Choroid plexus epithelial cell (primary cell): ENCODE results near the gene CENPC.
A peak's percentile ranks its signal among the peaks of the same experiment; 100 is the strongest.
"Not testable (repeated sequence)": the region's sequence is repeated elsewhere in the genome, so short reads cannot be mapped to it uniquely, and the experiment has no call there.

ENCODE experiments used
- DNase-seq: peaks from one replicate; pipeline ENCODE4 v3.0.0-alpha.2; 2010; ENCODE audit warnings: low read depth
- H3K4me3 ChIP-seq: 2 replicates; pipeline ENCODE4 v1.5.1; 2011; ENCODE audit warnings: low read depth, mild to moderate bottlenecking, control low read depth, low read length, moderate library complexity
- CTCF ChIP-seq: conservative IDR thresholded peaks from 2 replicates; pipeline ENCODE4 v1.5.1; 2011; ENCODE audit warnings: low read depth, mild to moderate bottlenecking, control low read depth, inconsistent platforms, low read length, moderate library complexity

The CENPC gene

GRCh38 chr4:67568820-67569219, 23.5 kb upstream of the CENPC start:
- TF ChIP-seq CTCF: no peak
- no peak overlapping the region for H3K4me3 ChIP-seq

GRCh38 chr4:67566335-67566734, 21.0 kb upstream of the CENPC start:
- no peak for DNase-seq
- no peak for TF ChIP-seq CTCF
- no peak overlapping the region for H3K4me3 ChIP-seq

More at GRCh38 chr4:67568820-67569219, 23.5 kb upstream of the CENPC start:
- peak; percentile 22 for DNase-seq

GRCh38 chr4:67565284-67565683, 20.0 kb upstream of the CENPC start:
- peak; percentile 49 for DNase-seq
- H3K4me3 ChIP-seq: no peak overlapping the region
- TF ChIP-seq CTCF: no peak

- DNase-seq: no peak
- TF ChIP-seq CTCF: no peak
- H3K4me3 ChIP-seq: no peak within 1 kb of the TSS
Observed at GRCh38 chr4:67558493-67558892, 13.2 kb upstream of the CENPC start, which contains the start of gene STAP1. STAP1 (plus strand) TSS chr4:67558727; CDS start chr4:67558810, 83 bp downstream.

GRCh38 chr4:67556436-67556835, 11.1 kb upstream of the CENPC start:
- DNase-seq: peak; percentile 27
- no peak overlapping the region for H3K4me3 ChIP-seq
- no peak for TF ChIP-seq CTCF

GRCh38 chr4:67555447-67555846, 10.1 kb upstream of the CENPC start:
- H3K4me3 ChIP-seq: no peak overlapping the region
- DNase-seq: no peak
- TF ChIP-seq CTCF: no peak

GRCh38 chr4:67554096-67554495, 8.8 kb upstream of the CENPC start:
- TF ChIP-seq CTCF: no peak
- DNase-seq: no peak
- H3K4me3 ChIP-seq: no peak overlapping the region

- DNase-seq, H3K4me3 ChIP-seq: not testable (repeated sequence)
Observed at GRCh38 chr4:67552146-67552792, 7.0 kb upstream of the CENPC start.
